Sciatic nerve (tissue), 2 donors: ENCODE measurements around the gene TM9SF4. TPM values are rescaled to one million over a fixed set of nuclear protein-coding genes. Genes with fewer than 3 reads are reported as not detected.
A peak's percentile ranks its signal among the peaks of the same experiment; 100 is the strongest.

Source experiments
- ATAC-seq: fragments of 200-7000 bp; cut with Tn5 transposase; one replicate; pipeline ENCODE4 v1.9.1; 2020; ENCODE audit warnings: mild to moderate bottlenecking, moderate library complexity
- DNase-seq: peaks from one replicate; pipeline ENCODE4 v3.0.0-alpha.2; 2020; ENCODE audit warnings: low spot score
- intact Hi-C: fragments of 100-400 bp; cut with DNase I; formaldehyde crosslinking; loops from one replicate; pipeline ENCODE4 v1.14.2; 2022
- total RNA-seq: library from RNA; stranded (reverse); fragmentation: NEBNext Ultra II Directional; extraction: Animal tissue kit (Norgen Biotek cat#: 25700); gene quantifications from one replicate; pipeline ENCODE4 v1.2.1, GENCODE V29; 2021
- donor health status: DM: no; HTN: no; CAD: no.
- donor health status: DM: no; HTN: no; CAD: no.

Gene TM9SF4
- total RNA-seq, 1 donor from 2014 or later: 42.9 TPM

- no peak for ATAC-seq
- intact Hi-C loops: no loop called here
Observed at GRCh38 chr20:32199006-32199405, 89.5 kb downstream of the TM9SF4 start.

GRCh38 chr20:32201296-32201976, 91.9 kb downstream of the TM9SF4 start:
- ATAC-seq (no peak), DNase-seq (no peak)
- intact Hi-C loops: loop anchor here (10.0 kb wide), 2 partner anchors 243 to 283 kb away; no protein-coding TSS in a partner anchor

More at GRCh38 chr20:32199006-32199405, 89.5 kb downstream of the TM9SF4 start:
- no peak for DNase-seq

- ATAC-seq (no peak), DNase-seq (no peak)
- intact Hi-C loops: loop anchor here (10.0 kb wide), 2 partner anchors 243 to 283 kb away; no protein-coding TSS in a partner anchor
Observed at GRCh38 chr20:32201977-32202363, 92.5 kb downstream of the TM9SF4 start.

- DNase-seq (no peak), ATAC-seq (no peak)
- intact Hi-C loops: loop anchor here (10.0 kb wide), 2 partner anchors 241 to 281 kb away; no protein-coding TSS in a partner anchor
Observed at GRCh38 chr20:32203356-32204204, 94.1 kb downstream of the TM9SF4 start.

GRCh38 chr20:32204205-32205109, 94.9 kb downstream of the TM9SF4 start:
- ATAC-seq: no peak
- DNase-seq: no peak
- intact Hi-C loops: loop anchor here (10.0 kb wide), 2 partner anchors 240 to 280 kb away; no protein-coding TSS in a partner anchor

GRCh38 chr20:32205110-32205842, 95.8 kb downstream of the TM9SF4 start:
- intact Hi-C loops: loop anchor here (10.0 kb wide), 2 partner anchors 240 to 280 kb away; no protein-coding TSS in a partner anchor
- DNase-seq (no peak), ATAC-seq (no peak)

GRCh38 chr20:32205843-32206759, 96.6 kb downstream of the TM9SF4 start:
- ATAC-seq: no peak
- intact Hi-C loops: loop anchor here (10.0 kb wide), 2 partner anchors 239 to 279 kb away; no protein-coding TSS in a partner anchor
- DNase-seq: no peak

GRCh38 chr20:32206760-32207625, 97.5 kb downstream of the TM9SF4 start:
- peak; percentile 68 for DNase-seq
- ATAC-seq: no peak
- intact Hi-C loops: loop anchor here (10.0 kb wide), 2 partner anchors 238 to 278 kb away; no protein-coding TSS in a partner anchor

GRCh38 chr20:32207626-32208498, 98.3 kb downstream of the TM9SF4 start, which contains the start of the genes PLAGL2 and POFUT1:
TSS of gene PLAGL2 (minus strand) at chr20:32207743. CDS start at chr20:32202178, 5,565 bp downstream.
TSS of gene POFUT1 (plus strand) at chr20:32207880. CDS start at chr20:32207942, 62 bp downstream.
- peak; percentile 93 for DNase-seq
- peak; percentile 98 for ATAC-seq
- intact Hi-C loops: loop anchor here (10.0 kb wide), 2 partner anchors 237 to 277 kb away; no protein-coding TSS in a partner anchor

GRCh38 chr20:32208499-32209154, 99.1 kb downstream of the TM9SF4 start:
- DNase-seq (no peak), ATAC-seq (no peak)
- intact Hi-C loops: loop anchor here (10.0 kb wide), 2 partner anchors 236 to 276 kb away; no protein-coding TSS in a partner anchor

- ATAC-seq: no peak
Observed at GRCh38 chr20:32209850-32210605, 100.5 kb downstream of the TM9SF4 start.

GRCh38 chr20:32213870-32214269, 104.4 kb downstream of the TM9SF4 start:
- intact Hi-C loops: no loop called here
- ATAC-seq (no peak), DNase-seq (no peak)

More at GRCh38 chr20:32209850-32210605, 100.5 kb downstream of the TM9SF4 start:
- no peak for DNase-seq
- intact Hi-C loops: loop anchor here (10.0 kb wide), 2 partner anchors 235 to 275 kb away; no protein-coding TSS in a partner anchor

- ATAC-seq (no peak), DNase-seq (no peak)
- intact Hi-C loops: no loop called here
Observed at GRCh38 chr20:32215147-32215546, 105.6 kb downstream of the TM9SF4 start.
